HEK293 (cell line): Measurements from ENCODE around the gene ADAMTS2.

Source experiments
- CTCF ChIA-PET: fragments of 350-600 bp; formaldehyde crosslinking; extraction: SDS; loops from one replicate; lab custom pipeline; 2021; ENCODE audit warnings: antibody characterized with exemption; lab: Yijun Ruan, JAX
- POLR2A ChIA-PET: fragments of 300-600 bp; formaldehyde crosslinking; extraction: SDS; loops from one replicate; lab custom pipeline; 2020; ENCODE audit warnings: antibody characterized with exemption, inconsistent platforms; lab: Yijun Ruan, JAX
- H3K27ac ChIP-seq: fragments of 200-500 bp; sonication (Bioruptor generic); 2 replicates; pipeline ENCODE4 v1.5.1; 2014; ENCODE audit warnings: low read depth, low read length, control low read depth, inconsistent platforms; ENCODE audit errors: extremely low read depth
- H3K36me3 ChIP-seq, 2 experiments: fragments of 200-500 bp in 1 of 2; sonication (Bioruptor generic) in 1 of 2; 1 replicate in 1 of 2; 2 replicates in 1 of 2; pipeline ENCODE4 v1.5.1; 2014 to 2017; ENCODE audit warnings: inconsistent platforms in 2 of 2, low read length in 2 of 2; ENCODE audit not compliant: control insufficient read depth in 2 of 2, insufficient read depth in 1 of 2
- H3K4me1 ChIP-seq: fragments of 200-500 bp; sonication (Bioruptor generic); 2 replicates; pipeline ENCODE4 v1.5.1; 2014; ENCODE audit warnings: mild to moderate bottlenecking, low read length, inconsistent platforms; ENCODE audit not compliant: control insufficient read depth, insufficient read depth
- H3K4me3 ChIP-seq: 2 replicates; pipeline ENCODE4 v1.5.1; 2011; ENCODE audit warnings: low read depth, mild to moderate bottlenecking, control low read depth, low read length, moderate library complexity
- H3K9me3 ChIP-seq: fragments of 200-500 bp; sonication (Bioruptor generic); 2 replicates; pipeline ENCODE4 v1.5.1; 2014; ENCODE audit warnings: low read depth, low read length, inconsistent platforms; ENCODE audit not compliant: control insufficient read depth, insufficient read depth
- ATF2 ChIP-seq: fragments of 450-650 bp; formaldehyde crosslinking; IDR thresholded peaks from 2 replicates; pipeline ENCODE4 v1.5.1; 2016; ENCODE audit warnings: missing biosample characterization, missing genetic modification characterization, low read depth
- EGR2 ChIP-seq: fragments of 450-650 bp; formaldehyde crosslinking; IDR thresholded peaks from 2 replicates; pipeline ENCODE4 v1.5.1; 2016; ENCODE audit warnings: low read depth, missing biosample characterization, missing genetic modification characterization
- GFI1B ChIP-seq: fragments of 450-650 bp; formaldehyde crosslinking; IDR thresholded peaks from 2 replicates; pipeline ENCODE4 v1.5.1; 2016; ENCODE audit warnings: missing biosample characterization, missing genetic modification characterization
- GLI2 ChIP-seq: fragments of 450-650 bp; formaldehyde crosslinking; IDR thresholded peaks from 2 replicates; pipeline ENCODE4; 2017; ENCODE audit warnings: missing biosample characterization, missing genetic modification characterization, low read depth, borderline replicate concordance
- GLI4 ChIP-seq: fragments of 450-650 bp; formaldehyde crosslinking; IDR thresholded peaks from 2 replicates; pipeline ENCODE4 v1.5.1; 2016; ENCODE audit warnings: missing biosample characterization, missing genetic modification characterization
- SALL2 ChIP-seq: fragments of 450-650 bp; formaldehyde crosslinking; IDR thresholded peaks from 2 replicates; pipeline ENCODE4 v1.5.0; 2017; ENCODE audit warnings: missing biosample characterization, mild to moderate bottlenecking, missing genetic modification characterization, borderline replicate concordance
- ZBTB1 ChIP-seq: fragments of 450-650 bp; formaldehyde crosslinking; IDR thresholded peaks from 2 replicates; pipeline ENCODE4 v1.5.1; 2016; ENCODE audit warnings: missing biosample characterization, missing genetic modification characterization
- ZBTB20 ChIP-seq: fragments of 450-650 bp; formaldehyde crosslinking; IDR thresholded peaks from 2 replicates; pipeline ENCODE4 v1.5.1; 2016; ENCODE audit warnings: missing biosample characterization, missing genetic modification characterization
- ZFP69B ChIP-seq: fragments of 450-650 bp; formaldehyde crosslinking; IDR thresholded peaks from 2 replicates; pipeline ENCODE4 v1.5.1; 2016; ENCODE audit warnings: missing biosample characterization, missing genetic modification characterization
- ZNF10 ChIP-seq: fragments of 450-650 bp; formaldehyde crosslinking; IDR thresholded peaks from 2 replicates; pipeline ENCODE4 v1.5.1; 2017; ENCODE audit warnings: missing biosample characterization, missing genetic modification characterization
- ZNF132 ChIP-seq: fragments of 450-650 bp; formaldehyde crosslinking; IDR thresholded peaks from 2 replicates; pipeline ENCODE4 v1.5.1; 2017; ENCODE audit warnings: missing biosample characterization, missing genetic modification characterization, borderline replicate concordance
- ZNF169 ChIP-seq: fragments of 450-650 bp; formaldehyde crosslinking; IDR thresholded peaks from 2 replicates; pipeline ENCODE4 v1.5.1; 2016; ENCODE audit warnings: missing biosample characterization, missing genetic modification characterization
- ZNF175 ChIP-seq: fragments of 450-650 bp; formaldehyde crosslinking; IDR thresholded peaks from 2 replicates; pipeline ENCODE4 v1.5.1; 2016; ENCODE audit warnings: missing biosample characterization, missing genetic modification characterization
- ZNF214 ChIP-seq: fragments of 450-650 bp; formaldehyde crosslinking; IDR thresholded peaks from 2 replicates; pipeline ENCODE4 v1.5.1; 2017; ENCODE audit warnings: missing biosample characterization, mild to moderate bottlenecking, missing genetic modification characterization, borderline replicate concordance
- ZNF248 ChIP-seq: fragments of 450-650 bp; formaldehyde crosslinking; IDR thresholded peaks from 2 replicates; pipeline ENCODE4 v1.5.1; 2017; ENCODE audit warnings: missing biosample characterization, missing genetic modification characterization
- ZNF311 ChIP-seq: fragments of 450-650 bp; formaldehyde crosslinking; IDR thresholded peaks from 2 replicates; pipeline ENCODE4 v1.5.1; 2017; ENCODE audit warnings: missing biosample characterization, missing genetic modification characterization, borderline replicate concordance
- ZNF354C ChIP-seq: fragments of 450-650 bp; formaldehyde crosslinking; IDR thresholded peaks from 2 replicates; pipeline ENCODE4 v1.5.1; 2016; ENCODE audit warnings: missing biosample characterization, missing genetic modification characterization, low read depth, borderline replicate concordance
- ZNF449 ChIP-seq: fragments of 450-650 bp; formaldehyde crosslinking; IDR thresholded peaks from 2 replicates; pipeline ENCODE4 v1.5.1; 2017; ENCODE audit warnings: missing biosample characterization, mild to moderate bottlenecking, missing genetic modification characterization, moderate library complexity
- ZNF513 ChIP-seq: fragments of 450-650 bp; IDR thresholded peaks from 2 replicates; pipeline ENCODE4 v1.5.1; 2018; ENCODE audit warnings: missing biosample characterization, missing genetic modification characterization
- ZNF548 ChIP-seq: fragments of 450-650 bp; formaldehyde crosslinking; IDR thresholded peaks from 2 replicates; pipeline ENCODE4 v1.5.1; 2016; ENCODE audit warnings: missing biosample characterization, missing genetic modification characterization
- ZNF585B ChIP-seq: fragments of 450-650 bp; formaldehyde crosslinking; IDR thresholded peaks from 2 replicates; pipeline ENCODE4 v1.5.1; 2016; ENCODE audit warnings: missing biosample characterization, missing genetic modification characterization
- ZNF596 ChIP-seq: fragments of 450-650 bp; IDR thresholded peaks from 2 replicates; pipeline ENCODE4 v1.5.0; 2018; ENCODE audit warnings: missing biosample characterization, mild to moderate bottlenecking, missing genetic modification characterization, moderate library complexity
- ZNF664 ChIP-seq: fragments of 450-650 bp; formaldehyde crosslinking; IDR thresholded peaks from 2 replicates; pipeline ENCODE4 v1.5.1; 2016; ENCODE audit warnings: missing biosample characterization, missing genetic modification characterization
- ZNF777 ChIP-seq: fragments of 450-650 bp; formaldehyde crosslinking; IDR thresholded peaks from 2 replicates; pipeline ENCODE4 v1.5.1; 2017; ENCODE audit warnings: missing biosample characterization, missing genetic modification characterization, borderline replicate concordance
- ZSCAN16 ChIP-seq: fragments of 450-650 bp; formaldehyde crosslinking; IDR thresholded peaks from 2 replicates; pipeline ENCODE4 v1.5.1; 2016; ENCODE audit warnings: missing biosample characterization, missing genetic modification characterization
- ZXDB ChIP-seq: fragments of 450-650 bp; formaldehyde crosslinking; IDR thresholded peaks from 2 replicates; pipeline ENCODE4 v1.5.1; 2016; ENCODE audit warnings: missing biosample characterization, missing genetic modification characterization

Gene ADAMTS2

DNA sequence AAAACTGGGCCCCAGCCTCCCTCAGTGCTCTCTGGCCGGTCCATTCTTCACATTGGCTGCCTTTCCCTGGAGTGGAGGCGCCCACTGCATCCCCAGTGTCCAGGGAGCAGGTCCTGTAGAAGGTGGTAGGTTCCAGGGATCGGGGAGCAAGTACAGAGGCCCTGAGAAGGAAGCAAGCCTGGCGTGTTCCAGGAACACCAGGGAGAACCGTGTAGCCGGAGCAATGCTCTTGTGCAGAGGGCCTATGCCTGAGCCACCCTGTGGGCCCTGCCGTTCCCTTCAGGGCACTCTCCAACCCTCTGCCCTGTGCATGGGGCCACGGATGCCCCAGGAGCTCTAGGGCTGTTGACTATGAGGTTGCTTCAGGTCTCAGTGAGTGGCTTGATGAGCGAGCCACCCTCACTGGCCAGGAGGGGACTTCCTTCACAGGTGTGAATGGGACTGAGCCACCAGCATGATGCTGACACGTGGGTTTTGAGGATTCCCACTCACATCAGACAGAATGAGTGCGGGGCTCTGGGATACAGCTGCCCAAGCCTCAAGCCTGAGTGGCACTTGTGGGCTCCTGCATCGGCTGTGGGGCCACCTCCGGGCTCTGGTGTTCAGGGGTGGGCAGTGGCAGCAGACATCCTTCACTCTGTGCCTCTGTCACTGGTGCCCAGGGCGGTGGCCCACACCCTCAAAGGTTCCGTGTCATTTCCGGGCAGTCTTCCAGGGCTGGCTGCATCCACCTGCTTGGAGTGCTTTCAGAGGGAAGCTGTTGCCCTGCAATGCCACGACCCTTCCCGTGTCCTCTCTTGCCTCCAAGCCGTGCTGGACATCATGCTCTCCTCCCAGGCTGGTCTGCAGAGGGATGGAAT lies 54.4 kb downstream of the ADAMTS2 start:
- Histone ChIP-seq H3K4me3 (no peak overlapping the region), H3K36me3 (no peaks in the 10 kb centered on the region), H3K27ac (no peak overlapping the region), H3K4me1 (no peaks in the 10 kb centered on the region), H3K9me3 (no peaks in the 10 kb centered on the region)
- CTCF ChIA-PET: no interaction called here
- TF ChIP-seq ZNF132 (tag by site-specific recombination) (no peak), ZNF664 (no peak), ZNF596 (tag by site-specific recombination) (no peak), ZNF548 (no peak), ZNF169 (tag by site-specific recombination) (no peak), ZXDB (tag by site-specific recombination) (no peak), ZSCAN16 (tag by site-specific recombination) (no peak), ATF2 (no peak), GFI1B (tag by site-specific recombination) (no peak), ZBTB20 (no peak), ZFP69B (tag by site-specific recombination) (no peak), ZNF248 (no peak), GLI4 (tag by site-specific recombination) (no peak), ZNF214 (tag by site-specific recombination) (no peak)
- POLR2A ChIA-PET: no interaction called here

- no peaks in the 10 kb centered on the region for H3K9me3 ChIP-seq
- no peak for TF ChIP-seq SALL2 (tag by site-specific recombination)
- TF ChIP-seq ZBTB1 (tag by site-specific recombination): no peak
- no peak for TF ChIP-seq ZNF513 (tag by site-specific recombination)
- no peak for TF ChIP-seq ZNF354C (tag by site-specific recombination)
- TF ChIP-seq ZNF449 (tag by site-specific recombination): no peak
- no peak for TF ChIP-seq ZNF311
- no peak for TF ChIP-seq EGR2
- no peak for TF ChIP-seq ZSCAN16 (tag by site-specific recombination)
- no peak for TF ChIP-seq ZNF777 (tag by site-specific recombination)
- no peak for TF ChIP-seq ZNF175 (tag by site-specific recombination)
- no peak for TF ChIP-seq GLI2 (tag by site-specific recombination)
- no peak for TF ChIP-seq ZNF585B (tag by site-specific recombination)
- TF ChIP-seq ZNF10 (tag by site-specific recombination): no peak
- TF ChIP-seq, all 188 proteins: peak for 0
- H3K4me1 ChIP-seq: no peaks in the 10 kb centered on the region
- H3K36me3 ChIP-seq: no peaks in the 10 kb centered on the region
- CTCF ChIA-PET: no interaction called here
- no peak overlapping the region for H3K4me3 ChIP-seq
- no peak overlapping the region for H3K27ac ChIP-seq
- POLR2A ChIA-PET: no interaction called here
These were observed 55.4 kb downstream of the ADAMTS2 start for GRCh38 chr5:179289756-179290385.
